Large intestine (tissue), 3 donors: Measurements from ENCODE around the gene NXN. TPM values are rescaled to one million over a fixed set of nuclear protein-coding genes. Genes with fewer than 3 reads are reported as not detected.
"Not testable (repeated sequence)": the region's sequence is repeated elsewhere in the genome, so short reads cannot be mapped to it uniquely, and the experiment has no call there.

Experiments
- DNase-seq, 2 donors: peaks; one replicate each; pipeline versions ENCODE4 v3.0.0 to v3.0.0-alpha.2; 2013
- H3K27ac ChIP-seq: one replicate; pipeline ENCODE4 v1.5.1; 2013; ENCODE audit warnings: low read length
- H3K27me3 ChIP-seq: 2 replicates; pipeline ENCODE4 v1.6.1; 2013; ENCODE audit warnings: low read length; ENCODE audit not compliant: control insufficient read depth, insufficient read depth
- H3K36me3 ChIP-seq: 2 replicates; pipeline ENCODE4 v1.6.1; 2013; ENCODE audit warnings: low read length; ENCODE audit not compliant: control insufficient read depth, insufficient read depth
- H3K4me1 ChIP-seq: one replicate; pipeline ENCODE4 v1.6.1; 2013; ENCODE audit warnings: low read length; ENCODE audit not compliant: control insufficient read depth, insufficient read depth
- H3K4me3 ChIP-seq: one replicate; pipeline ENCODE4 v1.5.1; 2013; ENCODE audit warnings: low read length
- H3K9me3 ChIP-seq: one replicate; pipeline ENCODE4 v1.6.1; 2013; ENCODE audit warnings: mild to moderate bottlenecking, low read depth, low read length, moderate library complexity; ENCODE audit not compliant: control insufficient read depth
- WGBS: methylation state at CpG from one replicate; pipeline ENCODE4 v1.1.5; 2013; ENCODE audit warnings: low lambda C conversion rate; ENCODE audit not compliant: insufficient coverage; 5-methylcytosine and 5-hydroxymethylcytosine counted together
- polyA plus RNA-seq: library from polyadenylated mRNA; unstranded; fragments of 120-200 nt; gene quantifications from one replicate; pipeline ENCODE4 v1.2.1, GENCODE V29; 2013

NXN gene
- polyA plus RNA-seq, 1 donor = 22.3 TPM

DNA sequence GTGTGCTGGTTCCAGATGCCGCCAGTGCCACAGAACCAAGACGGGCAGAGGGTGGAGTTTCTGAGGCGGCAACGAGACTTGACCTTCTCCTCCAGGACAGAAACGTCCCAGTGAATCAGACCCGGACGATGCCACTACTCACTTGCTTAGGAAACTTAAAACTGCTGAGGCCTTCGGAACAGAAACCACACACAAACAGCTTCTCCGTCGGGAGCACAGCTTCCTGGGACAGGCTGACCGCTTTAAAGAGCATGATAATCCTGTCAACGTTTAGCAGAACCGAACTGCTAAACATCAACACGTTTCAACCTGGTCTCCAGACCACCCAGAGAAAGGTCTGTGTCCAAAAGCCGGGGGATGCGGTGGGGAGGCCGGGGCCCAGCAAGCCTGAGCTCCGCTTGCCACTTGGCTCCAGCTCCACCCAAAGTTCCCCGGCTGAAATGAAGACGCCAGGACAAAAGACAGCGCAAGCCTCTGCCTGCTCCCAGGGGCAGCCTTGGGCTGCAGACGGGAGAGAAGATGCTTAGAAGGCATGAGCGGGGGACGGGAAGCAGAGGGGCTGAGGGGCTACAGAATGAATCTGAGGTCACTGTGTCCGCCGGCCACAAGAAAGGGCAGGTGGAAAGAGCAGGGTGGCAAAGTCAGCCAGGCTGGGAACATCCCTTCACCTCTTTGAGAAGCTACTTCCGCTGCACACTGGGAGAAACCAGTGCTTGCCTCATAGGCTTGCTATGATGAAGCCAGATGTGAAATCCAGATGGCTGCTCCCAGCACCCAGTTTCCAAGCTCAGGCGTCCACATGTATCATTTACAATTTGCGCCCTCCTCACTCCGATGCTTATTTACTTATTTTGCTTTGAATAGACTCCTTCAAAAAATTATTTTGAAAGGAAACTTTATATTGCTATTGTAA is 128.5 kb downstream of the NXN start:
- peak; percentile 24 to 42 for DNase-seq
- Histone ChIP-seq H3K36me3 (no peaks in the 10 kb centered on the region), H3K4me1 (peaks cover 12% of the 10 kb centered on the region), H3K27me3 (no peaks in the 10 kb centered on the region), H3K27ac (peak overlapping the region; percentile 63), H3K4me3 (no peak overlapping the region), H3K9me3 (no peaks in the 10 kb centered on the region)
- no CpG with 5 or more reads among the region's 30 CpGs for WGBS

DNA sequence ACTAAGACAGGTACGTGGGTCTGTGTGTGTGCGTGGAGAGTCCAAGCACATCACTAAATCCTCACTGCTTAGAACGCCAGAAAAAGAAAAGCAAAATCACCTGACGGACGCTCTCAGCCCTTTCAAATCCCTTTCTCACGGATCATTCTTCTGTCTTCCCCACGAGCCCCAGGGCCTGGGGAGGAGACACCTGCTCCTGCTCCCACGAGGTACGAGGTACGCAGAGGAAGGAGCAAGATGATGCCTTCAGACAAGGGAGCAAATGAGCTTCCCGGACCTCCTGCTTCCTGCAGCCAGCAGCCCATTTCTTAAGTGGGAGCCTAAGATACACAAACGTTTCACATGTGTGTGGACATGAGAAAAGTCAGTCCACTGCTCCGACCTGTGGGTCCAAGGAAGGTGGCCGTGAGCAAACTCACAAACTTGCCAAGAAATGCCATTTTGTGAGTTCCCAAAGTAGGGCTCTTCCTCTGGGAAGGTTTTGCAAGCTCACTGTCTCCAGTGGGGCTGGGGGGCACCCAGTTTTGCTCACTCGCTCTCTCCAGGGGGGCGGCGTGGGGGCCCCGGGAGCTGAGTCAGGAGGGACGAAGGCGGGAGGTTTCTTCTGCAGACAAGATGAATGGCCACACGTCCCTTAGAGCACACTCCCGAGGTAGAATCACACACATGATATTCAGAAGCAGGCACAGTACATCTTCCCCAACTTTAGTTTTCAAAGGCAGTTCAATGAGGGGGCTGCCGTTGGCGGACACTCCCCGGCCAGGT is 129.3 kb downstream of the NXN start:
- no peaks in the 10 kb centered on the region for H3K36me3 ChIP-seq
- no peak overlapping the region for H3K4me3 ChIP-seq
- no peaks in the 10 kb centered on the region for H3K27me3 ChIP-seq
- no peak for DNase-seq
- H3K27ac ChIP-seq = peak overlapping the region; percentile 63
- H3K9me3 ChIP-seq = no peaks in the 10 kb centered on the region
- no CpG with 5 or more reads among the region's 25 CpGs for WGBS
- H3K4me1 ChIP-seq = peaks cover 12% of the 10 kb centered on the region

DNA sequence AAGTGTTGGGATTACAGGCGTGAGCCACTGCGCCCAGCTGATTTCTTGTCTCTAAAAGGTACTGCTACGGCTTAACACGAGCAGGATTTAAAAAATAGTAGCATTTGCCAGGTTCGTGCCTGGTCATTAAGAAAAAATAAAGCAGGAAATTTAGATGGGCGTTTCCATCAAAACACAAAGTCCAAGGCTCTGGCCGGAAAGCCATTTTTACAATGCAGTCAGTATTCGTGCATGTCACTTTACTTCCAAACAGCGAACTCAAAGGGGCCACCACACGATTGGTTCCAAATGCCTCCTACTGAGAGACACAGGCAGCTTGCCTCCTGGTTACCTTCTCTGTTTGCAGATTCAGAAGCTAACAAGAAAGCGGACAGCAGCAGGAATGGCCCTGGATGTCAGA is 131.2 kb downstream of the NXN start:
- DNase-seq = no peak
- Histone ChIP-seq H3K27ac (peak overlapping the region; percentile 33), H3K9me3 (no peaks in the 10 kb centered on the region), H3K36me3 (no peaks in the 10 kb centered on the region), H3K4me3 (no peak overlapping the region), H3K27me3 (no peaks in the 10 kb centered on the region), H3K4me1 (peaks cover 12% of the 10 kb centered on the region)
- WGBS = 80% methylated on average over 2 of the region's 11 CpGs

DNA sequence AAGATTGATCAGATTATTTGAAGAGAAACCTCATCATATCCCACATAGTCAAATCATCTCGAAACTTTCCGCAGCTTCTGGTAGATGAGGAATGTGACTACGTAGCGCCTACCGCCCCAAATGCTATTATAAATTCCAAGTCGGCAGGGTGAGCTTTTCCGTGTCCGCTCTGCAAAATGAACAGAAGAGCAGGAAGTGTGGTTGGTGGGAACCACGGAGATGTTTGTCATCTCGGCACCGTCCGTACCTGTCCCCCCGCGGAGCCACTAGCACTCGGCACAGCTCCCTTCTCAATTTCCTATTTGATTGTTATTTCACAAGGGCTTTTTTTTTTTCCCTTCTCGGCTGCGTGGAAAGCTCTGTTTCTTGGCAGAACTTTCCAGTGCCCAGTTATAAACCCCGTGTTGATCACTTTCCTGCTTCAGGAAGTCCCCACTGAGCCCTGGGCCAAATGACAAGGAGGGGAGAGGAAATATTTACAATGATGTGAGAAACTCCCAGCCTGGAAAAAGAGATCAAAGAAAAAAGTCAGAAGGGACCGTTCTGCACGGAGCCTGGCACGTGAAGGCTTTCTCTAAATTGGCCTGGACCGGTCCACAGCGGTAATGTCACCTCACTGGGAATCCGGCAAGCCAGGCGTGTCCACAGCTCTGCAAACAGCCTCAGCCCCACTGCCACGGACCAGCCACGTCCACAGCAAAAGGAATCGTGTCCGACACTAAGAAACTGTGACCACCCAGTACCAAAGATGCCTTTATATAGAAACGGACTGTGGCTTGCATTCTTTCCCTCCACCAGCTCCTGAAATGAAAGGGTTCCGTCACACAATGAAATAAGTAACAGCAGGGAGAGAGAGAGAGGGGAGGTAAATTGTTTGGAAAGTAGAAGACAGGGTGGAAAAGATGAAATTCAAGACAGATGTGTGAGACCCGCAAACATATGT is 132.4 kb downstream of the NXN start:
- DNase-seq = no peak
- peak overlapping the region; percentile 64 for H3K27ac ChIP-seq
- 83% methylated on average over 4 of the region's 32 CpGs for WGBS
- peaks cover 12% of the 10 kb centered on the region for H3K4me1 ChIP-seq
- no peaks in the 10 kb centered on the region for H3K27me3 ChIP-seq
- H3K36me3 ChIP-seq = no peaks in the 10 kb centered on the region
- H3K4me3 ChIP-seq = no peak overlapping the region
- no peaks in the 10 kb centered on the region for H3K9me3 ChIP-seq

DNA sequence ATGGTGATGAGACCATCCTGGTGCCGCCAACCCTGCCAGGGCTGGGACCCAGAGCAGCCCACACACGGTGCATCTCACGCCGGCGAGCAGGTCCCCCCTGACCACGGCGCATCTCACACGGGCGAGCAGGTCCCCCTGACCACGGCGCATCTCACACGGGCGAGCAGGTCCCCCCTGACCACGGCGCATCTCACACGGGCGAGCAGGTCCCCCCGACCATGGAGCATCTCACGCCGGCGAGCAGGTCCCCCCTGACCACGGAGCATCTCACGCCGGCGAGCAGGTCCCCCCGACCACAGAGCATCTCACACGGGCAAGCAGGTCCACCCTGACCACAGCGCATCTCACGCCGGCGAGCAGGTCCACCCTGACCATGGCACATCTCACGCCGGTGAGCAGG is 138.3 kb downstream of the NXN start:
- Histone ChIP-seq H3K9me3 (peaks cover 6% of the 10 kb centered on the region), H3K27me3 (no peaks in the 10 kb centered on the region), H3K4me3 (no peak overlapping the region), H3K27ac (no peak overlapping the region), H3K36me3 (no peaks in the 10 kb centered on the region), H3K4me1 (no peaks in the 10 kb centered on the region)
- no CpG with 5 or more reads among the region's 33 CpGs for WGBS
- no peak for DNase-seq

DNA sequence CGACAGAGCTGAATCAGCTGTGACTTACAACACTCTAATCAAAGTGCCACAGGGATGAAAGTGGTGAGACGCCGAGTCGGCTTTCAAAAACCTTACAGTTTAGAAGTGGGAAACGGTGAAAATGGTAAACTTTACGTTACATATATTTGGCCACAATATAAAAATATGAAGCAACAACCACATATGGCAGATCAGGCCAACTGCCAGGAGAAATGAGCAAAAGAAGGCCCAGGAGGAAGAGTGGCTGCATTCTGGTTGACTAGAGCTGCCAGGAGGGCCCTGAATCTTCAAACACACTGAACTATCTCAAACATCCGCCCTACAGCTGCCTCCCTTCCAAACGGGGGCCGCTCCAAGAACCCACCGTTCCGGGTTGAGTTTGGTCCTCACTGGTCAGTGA is 141.1 kb downstream of the NXN start:
- H3K4me3 ChIP-seq = no peak overlapping the region
- H3K9me3 ChIP-seq = peaks cover 6% of the 10 kb centered on the region
- no peak for DNase-seq
- 100% methylated on average over 1 of the region's 11 CpGs for WGBS
- no peak overlapping the region for H3K27ac ChIP-seq
- H3K27me3 ChIP-seq = no peaks in the 10 kb centered on the region
- H3K36me3 ChIP-seq = no peaks in the 10 kb centered on the region
- peaks cover 3% of the 10 kb centered on the region for H3K4me1 ChIP-seq

DNA sequence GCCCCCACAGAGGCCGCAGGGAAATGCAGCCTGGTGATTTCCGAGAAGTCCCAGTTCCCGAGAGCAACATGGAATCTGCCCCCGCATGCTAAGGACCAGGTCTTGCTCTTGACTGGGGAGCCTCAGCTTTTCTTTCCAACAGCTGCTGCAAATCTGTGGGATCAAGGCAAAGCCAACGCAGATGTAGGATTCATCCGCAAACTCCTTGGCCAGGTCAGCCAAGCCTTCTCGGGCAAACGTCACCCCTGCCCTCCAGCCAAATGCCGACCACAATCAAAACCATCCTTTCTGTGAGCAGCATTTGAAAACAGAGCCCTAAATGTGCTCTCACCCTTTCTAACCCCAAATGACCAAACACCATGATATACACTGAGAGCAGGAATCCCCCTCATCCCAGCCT is 143.4 kb downstream of the NXN start:
- Histone ChIP-seq H3K36me3 (no peaks in the 10 kb centered on the region), H3K27me3 (no peaks in the 10 kb centered on the region), H3K4me1 (peaks cover 3% of the 10 kb centered on the region), H3K4me3 (no peak overlapping the region), H3K9me3 (peaks cover 2% of the 10 kb centered on the region), H3K27ac (peak overlapping the region; percentile 57)
- DNase-seq = no peak
- WGBS = no CpG with 5 or more reads among the region's 9 CpGs

DNA sequence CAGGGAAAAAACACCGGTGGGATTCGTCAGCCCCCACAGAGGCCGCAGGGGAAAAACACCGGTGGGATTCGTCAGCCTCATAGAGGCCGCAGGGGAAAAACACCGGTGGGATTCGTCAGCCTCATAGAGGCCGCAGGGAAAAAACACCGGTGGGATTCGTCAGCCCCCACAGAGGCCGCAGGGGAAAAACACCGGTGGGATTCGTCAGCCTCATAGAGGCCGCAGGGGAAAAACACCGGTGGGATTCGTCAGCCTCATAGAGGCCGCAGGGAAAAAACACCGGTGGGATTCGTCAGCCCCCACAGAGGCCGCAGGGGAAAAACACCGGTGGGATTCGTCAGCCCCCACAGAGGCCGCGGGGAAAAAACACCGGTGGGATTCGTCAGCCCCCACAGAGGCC is 143.9 kb downstream of the NXN start:
- not testable (repeated sequence) for DNase-seq, H3K4me1 ChIP-seq, H3K9me3 ChIP-seq, H3K27me3 ChIP-seq, H3K36me3 ChIP-seq, H3K4me3 ChIP-seq
- H3K27ac ChIP-seq = peak overlapping the region; percentile 57
- WGBS = no CpG with 5 or more reads among the region's 27 CpGs

DNA sequence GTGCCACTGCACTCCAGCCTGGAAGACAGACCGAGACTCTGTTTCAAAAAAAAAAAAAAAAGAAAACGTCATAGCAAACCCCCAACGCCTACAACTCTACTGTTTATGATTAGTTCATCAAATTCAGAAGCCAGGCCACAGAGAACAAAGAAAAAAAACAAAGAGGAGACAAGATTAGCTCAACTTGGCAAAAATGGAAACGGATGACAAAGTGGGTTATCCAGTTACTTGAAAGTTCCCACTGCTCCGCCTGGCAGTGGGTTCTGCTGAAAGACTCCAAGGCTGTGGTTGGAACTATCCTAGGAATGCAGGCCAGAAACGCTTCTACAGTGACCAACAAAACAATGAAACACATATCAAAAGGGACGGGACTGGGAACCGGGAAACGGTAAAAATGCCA is 144.3 kb downstream of the NXN start:
- Histone ChIP-seq H3K4me3 (no peak overlapping the region), H3K9me3 (no peaks in the 10 kb centered on the region), H3K4me1 (peaks cover 3% of the 10 kb centered on the region), H3K27ac (peak overlapping the region; percentile 42), H3K36me3 (no peaks in the 10 kb centered on the region), H3K27me3 (no peaks in the 10 kb centered on the region)
- WGBS = no CpG with 5 or more reads among the region's 9 CpGs
- peak; percentile 33 to 39 for DNase-seq

DNA sequence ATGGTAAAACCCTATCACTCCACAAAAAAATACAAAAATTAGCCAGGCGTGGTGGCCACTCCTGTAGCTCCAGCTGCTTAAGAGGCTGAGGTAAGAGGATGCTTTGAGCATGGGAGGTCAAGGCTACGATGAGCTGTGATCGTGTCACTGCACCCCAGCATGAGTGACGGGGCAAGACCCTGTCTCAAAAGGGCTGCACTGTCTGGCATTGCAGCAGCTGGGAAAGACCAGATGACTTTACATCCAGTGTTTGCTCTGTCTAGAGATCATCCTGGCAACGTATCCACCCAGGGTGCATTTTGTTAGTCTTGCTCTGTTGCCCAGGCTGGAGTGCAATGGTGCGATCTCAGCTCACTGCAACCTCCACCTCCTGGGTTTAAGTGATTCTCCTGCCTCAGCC is 145.4 kb downstream of the NXN start:
- no peak for DNase-seq
- no peak overlapping the region for H3K4me3 ChIP-seq
- peaks cover 3% of the 10 kb centered on the region for H3K4me1 ChIP-seq
- no peaks in the 10 kb centered on the region for H3K36me3 ChIP-seq
- H3K9me3 ChIP-seq = no peaks in the 10 kb centered on the region
- no peak overlapping the region for H3K27ac ChIP-seq
- H3K27me3 ChIP-seq = no peaks in the 10 kb centered on the region
- no CpG with 5 or more reads among the region's 6 CpGs for WGBS
